Measurements from ENCODE around the gene NDST4.

NDST4 gene

GRCh38 chr4:115076691-115077090 lies 36.7 kb downstream of the NDST4 start:
- H3K4me3 ChIP-seq (replicated peaks; ENCODE audit: low read depth, low read length): no peak overlapping the region
- DNase-seq (ENCODE audit: low read depth): no peak
- TF ChIP-seq, protein P1, sequence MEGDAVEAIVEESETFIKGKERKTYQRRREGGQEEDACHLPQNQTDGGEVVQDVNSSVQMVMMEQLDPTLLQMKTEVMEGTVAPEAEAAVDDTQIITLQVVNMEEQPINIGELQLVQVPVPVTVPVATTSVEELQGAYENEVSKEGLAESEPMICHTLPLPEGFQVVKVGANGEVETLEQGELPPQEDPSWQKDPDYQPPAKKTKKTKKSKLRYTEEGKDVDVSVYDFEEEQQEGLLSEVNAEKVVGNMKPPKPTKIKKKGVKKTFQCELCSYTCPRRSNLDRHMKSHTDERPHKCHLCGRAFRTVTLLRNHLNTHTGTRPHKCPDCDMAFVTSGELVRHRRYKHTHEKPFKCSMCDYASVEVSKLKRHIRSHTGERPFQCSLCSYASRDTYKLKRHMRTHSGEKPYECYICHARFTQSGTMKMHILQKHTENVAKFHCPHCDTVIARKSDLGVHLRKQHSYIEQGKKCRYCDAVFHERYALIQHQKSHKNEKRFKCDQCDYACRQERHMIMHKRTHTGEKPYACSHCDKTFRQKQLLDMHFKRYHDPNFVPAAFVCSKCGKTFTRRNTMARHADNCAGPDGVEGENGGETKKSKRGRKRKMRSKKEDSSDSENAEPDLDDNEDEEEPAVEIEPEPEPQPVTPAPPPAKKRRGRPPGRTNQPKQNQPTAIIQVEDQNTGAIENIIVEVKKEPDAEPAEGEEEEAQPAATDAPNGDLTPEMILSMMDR (IDR thresholded peaks at IDR 0.05; ENCODE audit: low read length, missing control alignments): no peak

- no peak for DNase-seq (ENCODE audit: low read depth)
- no peak overlapping the region for H3K4me3 ChIP-seq (replicated peaks; ENCODE audit: low read depth, low read length)
- TF ChIP-seq, protein P1 (IDR thresholded peaks at IDR 0.05; ENCODE audit: low read length, missing control alignments): no peak
Measured at GRCh38 chr4:115058533-115058932, 54.9 kb downstream of the NDST4 start.

DNA sequence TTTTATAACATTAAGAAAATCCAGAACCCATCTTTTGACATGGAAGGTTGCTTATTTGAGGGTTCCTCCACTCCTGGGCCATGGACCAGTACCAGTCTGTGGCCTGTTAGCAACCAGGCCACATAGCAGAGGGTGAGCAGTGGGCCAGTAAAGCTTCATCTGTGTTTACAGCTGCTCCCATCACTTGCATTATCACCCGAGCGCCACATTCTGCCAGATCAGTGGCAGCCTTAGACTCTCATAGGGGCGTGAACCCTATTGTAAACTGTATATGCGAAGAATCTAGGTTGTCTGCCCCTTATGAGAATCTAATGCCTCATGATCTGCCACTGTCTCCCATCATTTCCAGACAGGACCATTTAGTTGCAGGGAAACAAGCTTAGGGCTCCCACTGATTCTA lies 58.6 kb downstream of the NDST4 start:
- no peak overlapping the region for H3K4me3 ChIP-seq (replicated peaks; ENCODE audit: low read depth, low read length)
- DNase-seq (ENCODE audit: low read depth): no peak
- TF ChIP-seq, protein P1 (IDR thresholded peaks at IDR 0.05; ENCODE audit: low read length, missing control alignments): no peak

DNA sequence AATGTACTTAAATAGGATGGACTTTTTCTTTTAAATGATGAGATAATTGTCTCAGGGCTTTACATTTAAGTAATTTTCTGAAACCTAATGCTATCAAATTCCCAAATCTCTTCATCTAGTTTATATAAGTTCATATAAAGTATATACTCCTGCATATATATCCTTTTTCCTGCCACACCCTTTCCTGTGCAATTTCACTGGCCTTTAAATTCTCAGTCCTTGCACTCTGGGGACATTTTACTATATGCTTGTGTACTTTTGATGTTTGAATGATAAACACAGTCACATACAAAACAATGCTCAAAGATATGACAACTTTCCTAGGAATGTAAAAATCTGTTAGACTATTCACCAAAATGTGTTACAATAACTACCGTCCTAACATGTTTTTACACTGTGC lies 60.1 kb downstream of the NDST4 start:
- DNase-seq (ENCODE audit: low read depth): no peak
- TF ChIP-seq, protein P1 (IDR thresholded peaks at IDR 0.05; ENCODE audit: low read length, missing control alignments): no peak
- no peak overlapping the region for H3K4me3 ChIP-seq (replicated peaks; ENCODE audit: low read depth, low read length)

GRCh38 chr4:115042496-115042895 lies 70.9 kb downstream of the NDST4 start:
- no peak overlapping the region for H3K4me3 ChIP-seq (replicated peaks; ENCODE audit: low read depth, low read length)
- DNase-seq (ENCODE audit: low read depth): no peak
- TF ChIP-seq, protein P1 (IDR thresholded peaks at IDR 0.05; ENCODE audit: low read length, missing control alignments): no peak

DNA sequence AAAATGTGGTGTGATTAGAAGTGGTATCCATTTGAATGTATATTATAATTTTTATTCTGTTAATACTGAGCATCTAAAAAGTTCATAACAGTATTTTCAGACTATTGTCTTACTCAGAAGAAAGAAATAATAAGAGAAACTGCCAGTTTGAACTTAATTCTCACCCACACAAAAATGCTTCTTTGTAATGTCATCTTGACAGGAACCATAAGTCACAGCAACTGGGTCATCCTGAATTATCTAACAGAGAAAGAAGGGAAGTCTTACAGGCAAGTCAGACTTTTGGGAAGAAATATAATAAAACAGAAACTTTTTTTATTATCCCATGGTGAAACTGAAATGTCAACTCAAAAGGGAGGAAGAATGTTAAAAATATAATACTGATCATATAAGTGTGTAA lies 83.1 kb downstream of the NDST4 start:
- DNase-seq (ENCODE audit: low read depth): no peak
- TF ChIP-seq, protein P1 (IDR thresholded peaks at IDR 0.05; ENCODE audit: low read length, missing control alignments): no peak
- no peak overlapping the region for H3K4me3 ChIP-seq (replicated peaks; ENCODE audit: low read depth, low read length)

DNA sequence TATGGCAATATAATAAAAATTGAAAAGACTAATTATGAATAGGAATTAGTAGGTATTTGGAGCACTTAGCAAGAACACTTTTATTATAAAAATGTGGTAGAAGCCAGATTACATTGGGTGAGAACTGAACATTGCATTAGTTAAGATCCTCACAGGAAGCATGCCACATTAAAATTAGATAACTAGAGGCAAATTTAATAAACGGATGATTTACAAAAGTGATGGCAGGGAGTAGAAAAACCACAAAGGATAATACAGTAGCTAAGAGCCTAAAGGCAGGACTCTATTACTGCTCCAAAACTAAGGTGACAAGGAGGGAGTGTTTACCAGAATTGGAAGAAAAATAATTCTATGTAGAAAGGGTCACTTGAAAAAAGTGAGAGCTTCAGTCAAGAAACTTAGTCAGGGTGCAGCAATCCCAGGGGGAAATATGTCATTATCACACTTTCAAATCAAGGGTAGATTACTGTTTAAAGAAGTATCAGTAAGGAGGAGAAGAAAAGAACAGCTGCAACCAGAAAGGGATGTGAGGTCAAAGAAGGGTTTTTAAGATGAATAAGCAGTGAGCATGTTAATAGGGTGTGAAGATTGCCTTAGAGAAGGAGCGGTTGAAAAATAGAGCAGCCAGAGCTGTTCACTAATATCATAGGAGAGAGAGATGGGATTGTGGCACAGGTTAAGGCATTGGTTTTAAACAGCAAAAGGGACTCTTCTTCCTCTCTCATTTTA lies 84.6 kb downstream of the NDST4 start:
- no peak overlapping the region for H3K4me3 ChIP-seq (replicated peaks; ENCODE audit: low read depth, low read length)
- TF ChIP-seq, protein P1 (IDR thresholded peaks at IDR 0.05; ENCODE audit: low read length, missing control alignments): no peak
- no peak for DNase-seq (ENCODE audit: low read depth)
